C4-2B (cell line): ENCODE measurements around the gene RADIL.
A peak's percentile ranks its signal among the peaks of the same experiment; 100 is the strongest.

Source experiments
- H3K27ac ChIP-seq: fragments of 450-650 bp; 2 replicates; pipeline ENCODE4 v1.5.1; 2017
- ZFX ChIP-seq: fragments of 450-650 bp; IDR thresholded peaks from 2 replicates; pipeline ENCODE4 v1.6.1; 2017
- TF ChIP-seq, protein P1 (sequence below): fragments of 450-650 bp; conservative IDR thresholded peaks from 2 replicates; pipeline ENCODE4 v1.5.1; 2017; ENCODE audit warnings: mild to moderate bottlenecking

The RADIL gene

DNA sequence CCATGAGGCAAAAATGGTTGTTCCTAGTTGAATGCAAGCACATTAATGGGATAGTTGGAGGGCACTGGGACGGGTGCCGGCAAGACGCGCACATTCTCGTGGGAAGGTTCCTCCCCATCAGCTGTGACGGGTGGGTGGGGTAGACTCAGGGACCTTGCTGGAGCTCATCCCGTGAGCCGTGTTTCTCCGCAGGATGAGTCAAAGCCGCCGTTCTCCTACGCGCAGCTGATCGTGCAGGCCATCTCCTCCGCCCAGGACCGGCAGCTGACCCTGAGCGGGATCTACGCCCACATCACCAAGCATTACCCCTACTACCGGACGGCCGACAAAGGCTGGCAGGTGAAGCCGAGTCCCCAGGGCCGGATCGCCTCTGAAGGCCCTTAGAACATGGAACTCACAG lies 128.5 kb downstream of the RADIL start:
- no peak for TF ChIP-seq ZFX
- TF ChIP-seq, protein P1, sequence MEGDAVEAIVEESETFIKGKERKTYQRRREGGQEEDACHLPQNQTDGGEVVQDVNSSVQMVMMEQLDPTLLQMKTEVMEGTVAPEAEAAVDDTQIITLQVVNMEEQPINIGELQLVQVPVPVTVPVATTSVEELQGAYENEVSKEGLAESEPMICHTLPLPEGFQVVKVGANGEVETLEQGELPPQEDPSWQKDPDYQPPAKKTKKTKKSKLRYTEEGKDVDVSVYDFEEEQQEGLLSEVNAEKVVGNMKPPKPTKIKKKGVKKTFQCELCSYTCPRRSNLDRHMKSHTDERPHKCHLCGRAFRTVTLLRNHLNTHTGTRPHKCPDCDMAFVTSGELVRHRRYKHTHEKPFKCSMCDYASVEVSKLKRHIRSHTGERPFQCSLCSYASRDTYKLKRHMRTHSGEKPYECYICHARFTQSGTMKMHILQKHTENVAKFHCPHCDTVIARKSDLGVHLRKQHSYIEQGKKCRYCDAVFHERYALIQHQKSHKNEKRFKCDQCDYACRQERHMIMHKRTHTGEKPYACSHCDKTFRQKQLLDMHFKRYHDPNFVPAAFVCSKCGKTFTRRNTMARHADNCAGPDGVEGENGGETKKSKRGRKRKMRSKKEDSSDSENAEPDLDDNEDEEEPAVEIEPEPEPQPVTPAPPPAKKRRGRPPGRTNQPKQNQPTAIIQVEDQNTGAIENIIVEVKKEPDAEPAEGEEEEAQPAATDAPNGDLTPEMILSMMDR, result no peak

DNA sequence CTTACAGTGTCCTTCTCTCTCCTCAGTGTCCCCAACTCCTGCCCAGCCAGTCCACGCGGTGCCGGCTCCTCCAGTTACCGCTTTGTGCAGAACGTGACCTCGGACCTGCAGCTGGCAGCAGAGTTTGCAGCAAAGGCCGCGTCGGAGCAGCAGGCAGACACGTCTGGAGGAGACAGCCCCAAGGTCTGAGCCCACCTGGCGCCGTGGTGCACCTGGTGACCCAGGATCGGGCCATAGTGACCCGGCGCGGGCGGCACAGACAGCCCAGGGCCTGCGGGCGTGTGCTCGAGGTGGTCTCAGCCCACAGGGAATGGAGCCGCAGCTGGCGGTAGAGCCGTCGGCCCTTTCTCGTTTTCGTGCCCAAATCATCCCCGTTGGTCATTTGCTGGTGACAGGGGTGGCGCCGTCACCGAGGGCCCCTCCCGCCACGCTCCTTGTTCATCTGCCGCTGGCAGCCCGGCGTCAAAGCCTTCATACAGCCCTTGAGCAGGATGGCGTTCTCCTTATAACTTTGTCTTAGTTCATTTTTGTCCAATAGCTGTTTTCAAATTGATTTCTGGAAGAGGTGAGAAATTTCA lies 129.0 kb downstream of the RADIL start:
- no peak for TF ChIP-seq ZFX
- TF ChIP-seq, protein P1, result no peak
- H3K27ac ChIP-seq, result no peak overlapping the region

More for the DNA sequence above, 128.5 kb downstream of the RADIL start:
- no peak overlapping the region for H3K27ac ChIP-seq

DNA sequence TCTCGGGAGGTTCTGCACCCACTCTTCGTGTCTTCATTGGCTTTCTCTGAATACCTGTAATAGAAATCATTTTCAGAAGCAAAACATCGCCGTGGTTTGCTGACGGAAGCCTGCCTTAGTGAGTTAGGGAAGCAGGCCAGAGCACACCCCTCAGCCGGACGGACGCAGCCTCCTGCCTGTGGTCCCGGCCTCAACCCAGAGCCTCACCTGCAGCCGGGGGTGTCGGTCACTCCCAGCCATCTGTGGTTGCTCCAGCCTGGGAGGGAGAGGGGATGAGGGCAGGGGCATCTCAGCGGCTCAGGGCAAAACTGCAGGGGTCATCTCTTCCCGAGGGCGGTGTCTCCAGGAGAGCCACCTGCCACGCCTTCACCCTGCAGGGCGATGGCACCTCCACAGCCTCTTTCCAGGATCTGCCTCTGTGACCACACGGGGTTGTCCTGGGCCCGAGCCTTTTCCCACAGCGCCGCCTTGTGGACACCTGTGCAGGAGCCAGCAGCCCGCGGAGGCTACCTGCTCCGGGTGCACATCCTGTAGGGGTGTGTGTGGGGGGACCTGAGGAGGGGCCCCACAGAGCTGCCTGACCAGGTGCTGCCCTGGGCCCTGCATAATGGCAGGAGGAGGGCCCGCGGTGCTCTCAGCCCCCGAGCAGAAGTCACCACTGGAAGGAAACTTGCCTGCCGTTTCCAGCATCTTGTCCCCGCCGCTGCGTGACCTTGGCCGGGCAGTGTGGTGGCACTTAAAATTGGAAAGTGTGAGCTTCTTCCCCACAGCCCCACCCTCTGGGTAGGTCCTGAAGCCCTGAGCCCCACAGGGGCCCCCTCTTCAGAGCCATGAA lies 129.7 kb downstream of the RADIL start:
- TF ChIP-seq, protein P1, result peak; percentile 95
- no peak for TF ChIP-seq ZFX
- H3K27ac ChIP-seq, result no peak overlapping the region

DNA sequence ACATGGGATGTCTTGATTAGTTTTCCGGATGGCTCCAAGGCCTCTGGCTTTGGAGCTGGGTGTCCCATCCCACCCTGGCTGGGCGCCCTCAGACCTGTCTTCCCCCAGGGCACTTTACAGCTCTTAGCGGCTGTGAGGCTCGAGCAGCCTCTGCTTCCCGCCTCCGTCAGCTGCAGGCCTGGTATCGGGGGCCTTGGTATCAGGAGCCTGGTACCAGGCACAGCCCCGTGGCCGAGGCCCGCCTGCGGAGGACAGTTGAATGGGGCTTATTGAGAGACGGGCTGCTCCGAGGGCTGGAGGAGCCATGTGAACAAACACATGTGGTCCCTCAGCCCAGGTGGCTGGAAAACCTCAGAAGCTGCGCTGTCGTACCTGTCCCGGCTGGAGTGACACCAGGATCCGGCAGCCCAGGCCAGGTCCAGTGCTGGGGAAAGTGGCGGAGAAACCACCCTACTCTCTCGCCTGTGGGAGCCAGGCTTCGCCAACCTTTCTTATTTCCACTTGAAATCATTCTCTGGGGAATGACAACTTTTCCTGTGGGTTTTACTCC lies 132.0 kb downstream of the RADIL start:
- no peak overlapping the region for H3K27ac ChIP-seq

DNA sequence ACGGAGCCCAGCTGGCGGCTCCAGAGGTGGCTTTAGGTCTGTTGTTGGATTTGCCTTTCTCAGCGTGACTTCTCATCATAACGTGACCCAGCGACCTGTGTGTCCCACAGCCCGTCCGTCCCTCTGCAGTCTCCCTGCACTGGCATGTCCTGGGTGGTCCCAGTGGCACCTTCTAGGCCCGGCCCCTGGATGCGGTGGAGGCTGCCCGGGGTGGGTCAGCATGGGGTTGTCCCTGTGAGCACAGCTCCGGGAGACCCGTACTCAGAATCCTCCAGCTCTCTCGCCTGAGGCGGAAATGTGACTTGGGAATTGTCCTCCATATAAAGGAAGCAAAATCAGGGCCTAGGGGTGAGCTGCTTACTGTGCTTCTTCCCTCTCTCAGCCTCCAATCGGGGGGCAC lies 133.7 kb downstream of the RADIL start:
- TF ChIP-seq, protein P1, result no peak
- no peak for TF ChIP-seq ZFX
- no peak overlapping the region for H3K27ac ChIP-seq

More for the DNA sequence above, 132.0 kb downstream of the RADIL start:
- TF ChIP-seq, protein P1, result no peak
- no peak for TF ChIP-seq ZFX

DNA sequence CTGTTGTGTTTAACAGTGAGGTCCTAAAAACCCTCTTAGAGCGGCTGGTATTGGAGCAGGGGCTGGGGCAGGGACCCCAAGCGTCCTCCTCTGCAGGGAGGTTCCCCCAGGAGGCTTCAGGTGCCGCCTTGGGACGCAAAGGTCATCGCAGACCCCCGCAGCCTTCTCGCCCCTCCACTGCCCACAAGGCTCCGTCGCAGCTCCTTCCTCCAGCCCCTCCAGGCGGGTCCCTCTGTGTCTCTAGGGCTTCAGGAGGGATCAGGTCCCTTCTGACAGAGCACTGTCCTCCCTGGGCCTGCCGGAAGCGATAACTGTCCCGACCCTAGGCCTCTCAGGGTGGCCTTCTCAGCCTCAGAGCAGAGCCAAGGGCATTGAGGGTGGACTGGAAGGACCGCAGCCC lies 134.2 kb downstream of the RADIL start:
- no peak overlapping the region for H3K27ac ChIP-seq
- TF ChIP-seq, protein P1, result no peak
- TF ChIP-seq ZFX, result no peak
